Body of pancreas (tissue), 4 donors: ENCODE measurements around the gene TPK1.

Experiments
- CTCF ChIP-seq, 7 experiments: fragments of 450-650 bp in 4 of 7; fragments of 200-600 bp in 3 of 7; sonication (generic) in 3 of 7; IDR thresholded peaks; one replicate each; pipeline ENCODE4 v1.5.1; 2016 to 2019; ENCODE audit warnings: antibody characterized with exemption in 7 of 7
- POLR2A ChIP-seq, 3 donors: fragments of 450-650 bp; IDR thresholded peaks; one replicate each; pipeline ENCODE4 v1.6.1; 2016; ENCODE audit warnings: antibody characterized with exemption in 3 of 3, mild to moderate bottlenecking in 2 of 3

DNA sequence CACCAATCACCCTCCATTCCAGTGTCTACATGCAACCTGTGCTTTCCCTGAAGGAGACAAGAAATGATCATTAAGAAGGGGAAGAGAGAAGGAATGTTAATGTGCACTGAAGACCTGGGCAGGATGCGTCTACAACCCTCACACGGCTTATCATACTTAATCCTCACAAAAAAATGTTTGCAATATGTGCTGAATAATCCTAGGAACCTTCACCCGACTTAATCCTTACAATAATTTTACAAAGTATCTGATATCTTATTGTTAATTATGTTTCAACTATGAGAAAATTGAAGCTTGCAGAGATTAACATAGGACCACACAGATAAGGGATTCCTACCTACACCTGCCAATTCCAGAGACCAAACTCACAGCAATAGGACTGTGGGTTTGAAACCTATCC, 287.3 kb downstream of the TPK1 start:
- no peak for TF ChIP-seq POLR2A (IDR thresholded peaks at IDR 0.05)
- no peak for TF ChIP-seq CTCF (IDR thresholded peaks at IDR 0.05)
